ENCODE results near the gene SYNDIG1. TPM values are rescaled to one million over a fixed set of nuclear protein-coding genes. Genes with fewer than 3 reads are reported as not detected.

The SYNDIG1 gene
- total RNA-seq, 6 donors from 2014 or later: 0.30 to 0.37 (median 0.34) TPM; not detected in 3

GRCh38 chr20:24580855-24581254, 111.4 kb downstream of the SYNDIG1 start:
- no peaks in the 10 kb centered on the region for H3K9me3 ChIP-seq
- 91 to 94% methylated on average over 10 of the region's 10 CpGs for WGBS, 2 donors
- H3K4me3 ChIP-seq: no peak overlapping the region
- TF ChIP-seq POLR2AphosphoS5 (IDR thresholded peaks at IDR 0.05): no peak
- TF ChIP-seq EP300 (IDR thresholded peaks at IDR 0.05): no peak
- no peak for TF ChIP-seq CTCF (IDR thresholded peaks at IDR 0.05)
- TF ChIP-seq POLR2A (IDR thresholded peaks at IDR 0.05): no peak
- DNase-seq (no peak), ATAC-seq (ENCODE audit: low FRiP score in 2 of 2) (no peak)
- no peaks in the 10 kb centered on the region for H3K4me1 ChIP-seq
- H3K36me3 ChIP-seq: no peaks in the 10 kb centered on the region
- H3K27me3 ChIP-seq: no peaks in the 10 kb centered on the region
- H3K27ac ChIP-seq: no peak overlapping the region

GRCh38 chr20:24581443-24582170, 112.2 kb downstream of the SYNDIG1 start:
- no peaks in the 10 kb centered on the region for H3K9me3 ChIP-seq
- H3K36me3 ChIP-seq: no peaks in the 10 kb centered on the region
- 78 to 80% methylated on average over 13 of the region's 13 CpGs for WGBS, 2 donors
- no peak for TF ChIP-seq EP300 (IDR thresholded peaks at IDR 0.05)
- no peak for TF ChIP-seq CTCF (IDR thresholded peaks at IDR 0.05)
- no peak for TF ChIP-seq POLR2AphosphoS5 (IDR thresholded peaks at IDR 0.05)
- no peak for TF ChIP-seq POLR2A (IDR thresholded peaks at IDR 0.05)
- H3K4me1 ChIP-seq: no peaks in the 10 kb centered on the region
- no peaks in the 10 kb centered on the region for H3K27me3 ChIP-seq
- no peak overlapping the region for H3K4me3 ChIP-seq
- no peak for DNase-seq
- H3K27ac ChIP-seq: no peak overlapping the region
- ATAC-seq (ENCODE audit: low FRiP score in 2 of 2): no peak

- H3K9me3 ChIP-seq: no peaks in the 10 kb centered on the region
- WGBS, 2 donors: 54 to 66% methylated on average over 13 to 14 of the region's 15 CpGs
- H3K27me3 ChIP-seq: no peaks in the 10 kb centered on the region
- no peak overlapping the region for H3K27ac ChIP-seq
- no peak overlapping the region for H3K4me3 ChIP-seq
- H3K4me1 ChIP-seq: no peaks in the 10 kb centered on the region
- TF ChIP-seq POLR2AphosphoS5 (IDR thresholded peaks at IDR 0.05) (no peak), EP300 (IDR thresholded peaks at IDR 0.05) (no peak), CTCF (IDR thresholded peaks at IDR 0.05) (no peak), POLR2A (IDR thresholded peaks at IDR 0.05) (no peak)
- ATAC-seq (ENCODE audit: low FRiP score in 2 of 2) (no peak), DNase-seq (no peak)
- no peaks in the 10 kb centered on the region for H3K36me3 ChIP-seq
Observed at GRCh38 chr20:24582373-24583168, 113.1 kb downstream of the SYNDIG1 start.

- ATAC-seq (ENCODE audit: low FRiP score in 2 of 2): no peak
- H3K9me3 ChIP-seq: no peaks in the 10 kb centered on the region
Observed at GRCh38 chr20:24583169-24583792, 113.9 kb downstream of the SYNDIG1 start.

More at GRCh38 chr20:24583169-24583792, 113.9 kb downstream of the SYNDIG1 start:
- H3K4me1 ChIP-seq: no peaks in the 10 kb centered on the region
- no peak for DNase-seq
- no peaks in the 10 kb centered on the region for H3K36me3 ChIP-seq
- TF ChIP-seq EP300 (IDR thresholded peaks at IDR 0.05): no peak
- no peak for TF ChIP-seq CTCF (IDR thresholded peaks at IDR 0.05)
- TF ChIP-seq POLR2AphosphoS5 (IDR thresholded peaks at IDR 0.05): no peak
- no peak for TF ChIP-seq POLR2A (IDR thresholded peaks at IDR 0.05)
- no peaks in the 10 kb centered on the region for H3K27me3 ChIP-seq
- 90 to 93% methylated on average over 9 to 13 of the region's 13 CpGs for WGBS, 2 donors
- H3K4me3 ChIP-seq: no peak overlapping the region
- H3K27ac ChIP-seq: no peak overlapping the region
